HG03378 (cell line): ENCODE results near the gene PRODH2.

Source experiments
- ATAC-seq: cut with Tn5 transposase; IDR thresholded peaks from one replicate; pipeline ENCODE4 v1.9.1; 2021; ENCODE audit warnings: mild to moderate bottlenecking, moderate library complexity; ENCODE audit not compliant: unreplicated experiment

The PRODH2 gene, protein sequence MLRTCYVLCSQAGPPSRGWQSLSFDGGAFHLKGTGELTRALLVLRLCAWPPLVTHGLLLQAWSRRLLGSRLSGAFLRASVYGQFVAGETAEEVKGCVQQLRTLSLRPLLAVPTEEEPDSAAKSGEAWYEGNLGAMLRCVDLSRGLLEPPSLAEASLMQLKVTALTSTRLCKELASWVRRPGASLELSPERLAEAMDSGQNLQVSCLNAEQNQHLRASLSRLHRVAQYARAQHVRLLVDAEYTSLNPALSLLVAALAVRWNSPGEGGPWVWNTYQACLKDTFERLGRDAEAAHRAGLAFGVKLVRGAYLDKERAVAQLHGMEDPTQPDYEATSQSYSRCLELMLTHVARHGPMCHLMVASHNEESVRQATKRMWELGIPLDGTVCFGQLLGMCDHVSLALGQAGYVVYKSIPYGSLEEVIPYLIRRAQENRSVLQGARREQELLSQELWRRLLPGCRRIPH

DNA sequence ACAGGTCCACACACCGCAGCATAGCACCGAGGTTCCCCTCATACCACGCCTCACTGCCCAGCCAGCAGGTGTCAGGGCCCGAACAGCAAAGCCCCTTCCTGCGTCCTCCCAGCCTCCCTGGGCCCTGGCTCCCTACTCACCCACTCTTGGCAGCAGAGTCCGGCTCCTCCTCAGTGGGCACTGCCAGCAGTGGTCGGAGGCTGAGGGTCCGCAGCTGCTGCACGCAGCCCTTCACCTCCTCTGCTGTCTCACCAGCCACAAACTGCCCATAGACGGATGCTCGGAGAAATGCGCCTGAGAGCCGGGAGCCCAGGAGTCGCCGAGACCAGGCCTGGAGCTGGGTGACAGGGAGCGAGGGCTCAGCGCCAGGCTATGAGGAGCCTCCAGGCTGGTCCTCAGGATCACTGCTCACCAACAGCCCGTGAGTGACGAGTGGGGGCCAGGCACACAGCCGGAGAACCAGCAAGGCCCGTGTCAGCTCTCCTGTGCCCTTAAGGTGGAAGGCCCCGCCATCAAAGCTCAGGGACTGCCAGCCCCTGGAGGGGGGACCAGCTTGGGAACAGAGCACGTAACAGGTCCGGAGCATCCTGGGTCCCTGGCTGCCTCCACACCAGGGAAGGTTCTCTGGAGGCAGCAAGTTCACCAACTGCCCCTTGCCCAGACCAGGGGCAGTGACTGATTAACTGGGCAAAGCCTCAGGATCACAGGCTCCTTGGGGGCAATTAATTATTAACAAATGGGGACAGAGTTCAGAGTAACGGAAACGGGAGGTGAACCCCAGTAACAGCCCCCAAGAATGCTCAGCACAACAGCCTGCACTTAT is at the start of gene PRODH2:
Gene PRODH2, minus strand, starts transcription at position 626 of the 823 bp plus-strand sequence. Its CDS starts 40 bp downstream, at position 586.
- ATAC-seq: no peak

DNA sequence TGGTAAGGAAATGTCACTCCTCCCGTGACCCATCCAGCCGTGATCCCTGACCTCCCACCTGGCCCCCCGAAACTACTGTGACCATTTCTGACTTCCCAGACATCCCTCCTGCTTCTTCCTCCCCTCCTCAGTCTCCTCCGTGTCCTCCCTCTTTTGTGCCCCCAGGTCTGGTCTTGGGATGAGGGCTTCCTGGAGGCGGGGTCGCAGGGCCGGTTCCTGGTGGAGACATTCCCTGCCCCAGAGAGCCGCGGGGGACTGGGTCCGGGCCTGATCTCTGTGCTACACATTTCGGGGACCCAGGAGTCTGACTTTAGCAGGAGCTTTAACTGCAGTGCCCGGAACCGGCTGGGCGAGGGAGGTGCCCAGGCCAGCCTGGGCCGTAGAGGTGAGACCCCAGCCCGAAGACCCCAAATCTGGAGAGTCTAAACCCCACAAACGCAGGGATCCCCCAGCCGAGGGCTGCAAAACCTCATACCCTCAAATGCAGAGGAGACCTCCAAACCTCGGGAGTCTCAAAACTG is 49.1 kb upstream of the PRODH2 start:
- ATAC-seq: no peak

DNA sequence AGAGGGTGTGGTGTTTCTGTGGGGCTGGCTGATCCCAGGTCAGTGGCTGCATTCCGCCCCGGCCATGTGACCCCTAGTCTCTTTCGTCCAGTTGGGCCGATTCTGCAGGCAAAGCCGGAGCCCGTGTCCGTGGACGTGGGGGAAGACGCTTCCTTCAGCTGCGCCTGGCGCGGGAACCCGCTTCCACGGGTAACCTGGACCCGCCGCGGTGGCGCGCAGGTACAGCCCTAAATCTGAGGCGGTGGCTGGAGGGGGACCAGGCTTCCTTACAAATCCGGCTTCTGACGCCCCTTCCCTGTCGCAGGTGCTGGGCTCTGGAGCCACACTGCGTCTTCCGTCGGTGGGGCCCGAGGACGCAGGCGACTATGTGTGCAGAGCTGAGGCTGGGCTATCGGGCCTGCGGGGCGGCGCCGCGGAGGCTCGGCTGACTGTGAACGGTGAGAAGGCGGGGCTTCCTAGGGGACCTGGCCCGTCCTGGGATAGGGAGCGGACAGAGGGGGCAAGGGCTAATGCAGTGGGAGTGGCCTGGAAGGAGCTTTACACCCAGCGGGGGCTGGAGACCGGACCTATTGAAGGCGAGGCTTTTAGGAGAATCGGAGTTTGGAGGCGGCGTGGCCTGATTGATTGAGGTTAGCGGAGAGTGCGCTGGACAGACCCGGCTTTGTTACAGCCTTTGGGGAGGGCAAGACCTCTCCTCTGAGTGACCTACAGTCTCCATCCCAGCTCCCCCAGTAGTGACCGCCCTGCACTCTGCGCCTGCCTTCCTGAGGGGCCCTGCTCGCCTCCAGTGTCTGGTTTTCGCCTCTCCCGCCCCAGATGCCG is 48.4 kb upstream of the PRODH2 start:
- ATAC-seq: no peak

DNA sequence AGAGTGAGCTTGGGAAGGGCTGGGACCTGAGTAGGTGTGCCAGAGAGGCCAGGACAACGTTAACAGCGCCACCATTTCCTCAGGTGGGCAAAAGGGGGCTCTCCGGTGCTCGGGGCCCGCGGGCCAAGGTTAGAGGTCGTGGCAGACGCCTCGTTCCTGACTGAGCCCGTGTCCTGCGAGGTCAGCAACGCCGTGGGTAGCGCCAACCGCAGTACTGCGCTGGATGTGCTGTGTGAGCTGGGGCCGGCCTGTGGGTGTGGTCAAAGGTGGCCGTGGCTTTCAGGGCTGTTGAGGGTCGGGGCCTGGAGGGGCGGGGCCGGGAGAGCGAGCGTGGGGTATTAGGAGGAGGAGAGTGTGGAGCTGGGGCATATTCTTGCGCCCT is 47.8 kb upstream of the PRODH2 start:
- no peak for ATAC-seq

DNA sequence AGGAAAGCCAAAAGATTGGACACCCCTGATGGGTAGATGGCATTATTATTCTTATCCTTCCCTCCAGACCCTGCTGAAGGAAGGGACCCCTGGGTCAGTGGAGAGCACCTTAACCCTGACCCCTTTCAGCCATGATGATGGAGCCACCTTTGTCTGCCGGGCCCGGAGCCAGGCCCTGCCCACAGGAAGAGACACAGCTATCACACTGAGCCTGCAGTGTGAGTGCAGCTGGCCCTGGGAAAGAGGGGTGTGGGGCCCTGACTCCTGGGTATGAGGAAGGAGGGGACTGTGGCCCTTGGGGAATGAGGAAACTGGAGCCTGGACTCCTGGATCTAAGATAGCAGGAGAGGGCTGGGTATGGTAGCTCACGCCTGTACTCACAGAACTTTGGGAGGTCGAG is 46.8 kb upstream of the PRODH2 start:
- no peak for ATAC-seq

DNA sequence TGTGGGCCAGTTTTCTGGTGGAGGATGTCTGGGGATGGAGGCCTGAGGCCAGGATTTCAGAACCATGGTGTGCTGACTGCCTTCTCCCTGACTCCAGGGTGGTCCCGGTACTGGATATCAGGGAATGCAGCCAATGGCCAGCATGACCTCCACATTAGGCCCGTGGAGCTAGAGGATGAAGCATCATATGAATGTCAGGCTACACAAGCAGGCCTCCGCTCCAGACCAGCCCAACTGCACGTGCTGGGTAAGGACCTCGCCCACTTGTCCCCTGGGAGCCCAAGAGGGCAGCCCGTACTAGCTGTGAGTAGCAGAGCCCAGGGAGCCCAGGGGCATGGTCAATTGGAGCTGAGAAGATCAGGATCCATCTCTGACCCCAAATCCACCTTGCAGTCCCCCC is 45.7 kb upstream of the PRODH2 start:
- ATAC-seq: no peak

DNA sequence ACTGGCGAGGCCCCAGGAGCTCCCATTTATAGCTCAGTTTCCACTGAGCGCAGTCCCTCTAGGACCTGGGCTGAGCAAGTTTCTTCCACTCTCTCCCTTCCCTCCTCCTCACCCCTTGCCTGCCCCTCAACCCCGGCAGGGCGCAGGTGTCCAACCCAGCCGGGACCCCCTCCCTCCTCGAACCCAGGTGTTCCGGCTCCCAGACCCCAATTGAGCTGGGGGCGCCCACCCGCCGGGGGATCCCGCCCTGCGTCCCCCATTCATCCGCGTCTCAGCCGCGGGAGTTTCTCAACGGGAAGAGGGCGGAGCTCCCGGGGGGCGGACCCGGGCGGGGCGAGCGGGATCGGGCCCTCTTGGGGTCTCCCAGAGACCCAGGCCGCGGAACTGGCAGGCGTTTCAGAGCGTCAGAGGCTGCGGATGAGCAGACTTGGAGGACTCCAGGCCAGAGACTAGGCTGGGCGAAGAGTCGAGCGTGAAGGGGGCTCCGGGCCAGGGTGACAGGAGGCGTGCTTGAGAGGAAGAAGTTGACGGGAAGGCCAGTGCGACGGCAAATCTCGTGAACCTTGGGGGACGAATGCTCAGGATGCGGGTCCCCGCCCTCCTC is 44.0 kb upstream of the PRODH2 start, which contains the start of gene KIRREL2:
Gene KIRREL2, plus strand, starts transcription at position 366 of the 604 bp plus-strand sequence. Its CDS starts 209 bp downstream, at position 575.
- ATAC-seq: no peak

DNA sequence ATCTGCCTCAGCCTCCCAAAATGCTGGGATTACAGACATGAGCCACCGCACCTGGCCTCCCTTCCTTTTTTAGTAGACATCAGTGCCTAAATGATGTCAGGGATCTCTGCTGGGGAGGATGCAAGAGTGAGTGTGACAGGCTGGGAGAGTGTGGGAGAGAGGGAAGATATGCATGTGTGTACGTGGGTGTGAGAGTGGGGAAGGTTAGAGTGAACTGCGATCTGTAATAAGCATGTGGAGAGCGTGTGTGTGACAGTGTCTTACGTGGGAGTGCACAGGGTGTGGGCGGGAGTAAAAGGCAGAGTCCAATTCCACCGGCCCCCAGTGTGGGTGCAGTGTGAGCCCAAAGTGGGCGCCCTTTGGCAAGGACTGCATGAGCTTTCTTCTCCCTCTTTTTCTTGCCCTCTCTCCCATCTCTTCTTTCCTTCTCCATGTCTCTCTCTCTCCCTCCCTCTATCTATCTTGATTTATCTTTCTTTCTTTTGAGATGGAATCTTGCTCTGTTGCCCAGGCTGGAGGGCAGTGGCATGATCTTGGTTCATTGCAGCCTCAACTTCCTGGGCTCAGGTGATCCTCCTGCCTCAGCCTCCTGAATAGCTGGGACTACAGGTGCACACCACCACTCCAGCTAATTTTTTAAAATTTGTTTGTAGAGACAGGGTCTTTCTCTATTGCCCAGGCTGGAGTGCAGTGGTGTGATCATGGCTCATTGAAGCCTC is 40.6 kb upstream of the PRODH2 start:
- no peak for ATAC-seq

DNA sequence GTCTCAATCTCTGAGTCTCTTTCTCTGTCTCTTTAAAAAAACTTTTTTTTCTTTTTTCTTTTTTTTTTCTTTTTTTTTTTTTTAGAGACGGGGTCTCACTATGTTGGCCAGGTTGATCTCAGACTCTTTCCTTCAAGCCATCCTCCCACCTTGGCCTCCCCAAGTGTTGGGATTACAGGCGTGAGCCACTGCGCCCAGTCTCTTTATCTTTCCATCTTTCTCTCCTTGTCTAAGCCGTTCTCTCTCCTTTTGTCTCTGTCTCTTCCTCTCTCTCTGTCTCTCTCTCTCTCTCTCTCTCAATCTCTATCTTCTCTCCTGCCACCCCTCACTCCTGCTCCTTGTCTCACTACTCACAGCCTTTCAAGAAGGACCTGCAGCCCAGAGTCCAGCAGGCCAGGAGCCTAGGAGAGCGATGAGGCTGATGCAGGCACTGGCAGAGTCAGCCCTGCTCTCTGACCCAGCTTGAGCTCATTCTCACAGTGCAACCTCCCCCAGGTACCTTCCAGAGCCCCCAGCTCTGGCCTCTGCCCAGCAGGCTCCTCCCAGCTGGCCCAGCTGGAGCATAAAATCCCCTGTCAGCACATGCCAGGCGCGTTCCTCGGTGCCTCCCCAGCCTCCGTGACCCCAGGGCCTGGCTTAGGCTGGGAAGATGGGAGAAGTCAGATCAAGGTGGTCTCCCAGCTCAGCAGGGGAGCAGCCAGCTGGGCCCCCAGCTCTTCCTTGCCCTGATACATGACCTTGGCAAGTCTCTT is 39.6 kb upstream of the PRODH2 start, which contains the start of gene NPHS1:
Gene NPHS1, minus strand, starts transcription at position 476 of the 752 bp plus-strand sequence. CDS start 667 bp downstream, outside the sequence.
- no peak for ATAC-seq

DNA sequence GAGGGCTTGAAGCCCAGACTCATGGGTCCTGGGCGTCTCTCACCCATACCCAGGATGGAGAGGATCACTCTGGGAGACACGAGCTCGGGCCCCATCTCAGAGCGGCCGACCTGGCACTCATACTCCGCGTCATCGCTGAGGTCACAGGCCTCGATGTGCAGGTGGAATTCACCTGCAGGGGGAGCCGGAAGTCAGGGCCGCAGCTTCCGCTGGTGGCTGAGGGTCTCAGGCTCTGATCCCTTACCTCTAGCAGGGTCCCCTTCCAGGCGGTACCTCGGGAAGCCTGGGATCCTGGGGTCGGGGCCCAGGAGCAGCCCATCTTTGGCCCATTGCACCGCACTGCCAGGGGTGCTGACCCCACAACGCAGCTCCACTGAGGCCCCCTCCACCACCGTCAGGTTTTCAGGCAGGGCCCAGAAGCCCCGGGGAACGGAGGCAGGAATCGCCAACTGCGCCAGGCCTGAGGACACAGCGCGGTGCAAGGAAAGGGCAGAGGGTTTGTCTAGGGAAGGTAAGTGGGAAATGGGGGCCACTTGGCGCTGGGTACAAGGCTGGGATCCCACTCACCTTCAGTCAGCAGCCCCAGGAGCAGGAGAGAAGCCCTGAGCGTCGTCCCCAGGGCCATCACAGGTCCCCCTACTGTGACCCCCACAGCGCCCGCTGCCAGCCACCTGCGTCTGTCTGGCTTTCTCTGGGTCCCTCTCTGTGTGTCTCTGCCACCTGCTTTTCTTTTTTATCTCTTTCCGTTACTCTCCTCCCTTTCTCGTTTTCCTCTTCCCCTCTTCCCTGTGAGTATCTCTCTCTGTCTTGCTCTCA is 38.8 kb upstream of the PRODH2 start:
- no peak for ATAC-seq

DNA sequence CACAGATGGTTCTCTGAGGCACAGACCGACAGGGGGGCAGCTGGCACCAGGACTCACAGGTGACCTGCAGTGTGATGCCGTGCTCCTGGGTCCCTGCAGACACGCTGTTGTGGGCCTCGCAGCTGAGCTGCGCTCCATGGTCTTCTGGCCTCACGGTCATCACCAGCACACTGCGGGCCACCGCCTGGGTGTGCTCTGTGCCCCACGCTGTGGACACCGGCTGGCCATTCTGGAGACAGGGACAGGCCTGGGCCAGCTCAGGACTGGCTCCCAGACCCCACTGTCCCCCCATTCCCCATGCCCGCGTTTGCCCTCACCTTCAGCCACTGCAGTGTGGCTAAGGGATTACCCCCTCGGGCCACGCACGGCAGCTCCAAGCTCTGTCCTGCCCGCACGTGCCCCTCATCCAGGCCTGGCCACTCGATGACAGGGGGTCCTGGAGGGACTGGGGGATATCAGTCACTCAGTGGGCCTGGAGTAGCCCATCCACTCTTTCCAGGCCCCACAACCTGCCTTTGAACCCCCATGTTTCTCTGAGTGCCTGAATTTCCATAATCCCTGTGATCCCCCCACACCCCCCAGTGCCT is 36.4 kb upstream of the PRODH2 start:
- no peak for ATAC-seq

DNA sequence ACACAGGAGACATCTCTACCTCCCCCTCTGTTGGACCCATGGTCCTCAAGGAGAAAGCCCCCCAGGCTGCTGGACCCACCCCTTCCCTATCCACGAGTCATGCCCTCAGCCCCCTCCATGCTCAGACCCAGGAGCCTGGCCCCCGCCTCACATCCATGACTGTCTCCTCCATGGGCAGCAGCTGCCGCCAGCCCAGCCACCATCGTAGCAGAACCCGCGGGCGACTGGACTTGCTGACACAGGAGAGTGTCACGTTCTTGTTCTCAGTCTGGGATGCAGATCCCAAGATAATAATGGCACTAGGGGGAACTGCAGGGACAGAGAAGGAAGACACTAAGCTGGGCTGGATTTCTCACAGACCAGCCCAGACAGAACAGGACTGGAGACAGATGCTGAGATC is 35.8 kb upstream of the PRODH2 start:
- ATAC-seq: no peak

DNA sequence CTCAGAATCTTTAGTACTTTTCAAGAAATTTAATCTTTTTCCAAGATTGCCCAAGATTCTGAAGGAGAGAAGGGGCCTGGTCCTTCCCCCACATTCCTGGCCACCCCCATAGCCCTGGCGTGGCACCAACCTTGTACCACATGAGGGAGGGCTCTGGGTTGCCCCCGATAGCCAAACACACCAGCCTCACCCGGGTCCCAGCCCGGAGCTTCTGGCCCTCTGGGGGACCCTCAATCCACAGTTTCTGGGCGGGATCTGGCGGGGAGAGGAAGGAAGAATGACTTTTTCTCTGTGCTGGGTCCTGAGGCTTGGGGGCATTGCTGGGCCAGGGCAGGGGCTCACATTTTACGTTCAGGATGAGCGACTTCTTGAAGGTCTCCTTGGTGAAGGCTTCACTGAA is 35.3 kb upstream of the PRODH2 start:
- no peak for ATAC-seq

DNA sequence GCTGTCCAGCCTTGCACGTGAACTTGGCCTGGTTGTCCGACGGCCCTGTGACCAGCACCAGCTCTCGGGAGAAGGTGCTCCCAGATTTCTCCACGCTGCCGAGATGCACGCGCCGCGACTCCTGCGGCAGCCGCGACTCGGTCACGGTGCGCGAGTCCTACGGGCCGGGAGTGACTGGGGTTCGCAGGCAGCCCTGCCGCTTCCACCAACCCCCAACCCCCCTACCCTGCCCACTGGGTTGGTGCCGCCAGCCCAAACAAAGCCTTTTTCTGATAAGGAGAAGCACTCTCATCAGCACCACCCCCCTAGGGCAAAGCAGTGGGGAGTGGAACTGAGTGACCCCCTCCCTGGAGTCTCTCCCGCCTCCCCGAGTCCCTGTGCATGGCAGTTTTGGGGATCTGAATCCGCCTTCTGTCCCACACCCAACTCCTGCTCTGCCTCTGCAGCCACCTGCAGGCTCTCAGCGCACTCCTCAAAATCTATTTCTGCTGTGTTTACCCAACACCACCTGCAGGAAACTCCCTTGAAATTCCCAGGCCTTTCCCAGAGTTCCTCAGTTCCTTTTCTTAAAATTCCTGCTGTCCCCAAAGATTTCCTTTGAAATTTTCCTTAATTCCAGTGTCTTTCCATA is 33.5 kb upstream of the PRODH2 start:
- ATAC-seq: no peak

DNA sequence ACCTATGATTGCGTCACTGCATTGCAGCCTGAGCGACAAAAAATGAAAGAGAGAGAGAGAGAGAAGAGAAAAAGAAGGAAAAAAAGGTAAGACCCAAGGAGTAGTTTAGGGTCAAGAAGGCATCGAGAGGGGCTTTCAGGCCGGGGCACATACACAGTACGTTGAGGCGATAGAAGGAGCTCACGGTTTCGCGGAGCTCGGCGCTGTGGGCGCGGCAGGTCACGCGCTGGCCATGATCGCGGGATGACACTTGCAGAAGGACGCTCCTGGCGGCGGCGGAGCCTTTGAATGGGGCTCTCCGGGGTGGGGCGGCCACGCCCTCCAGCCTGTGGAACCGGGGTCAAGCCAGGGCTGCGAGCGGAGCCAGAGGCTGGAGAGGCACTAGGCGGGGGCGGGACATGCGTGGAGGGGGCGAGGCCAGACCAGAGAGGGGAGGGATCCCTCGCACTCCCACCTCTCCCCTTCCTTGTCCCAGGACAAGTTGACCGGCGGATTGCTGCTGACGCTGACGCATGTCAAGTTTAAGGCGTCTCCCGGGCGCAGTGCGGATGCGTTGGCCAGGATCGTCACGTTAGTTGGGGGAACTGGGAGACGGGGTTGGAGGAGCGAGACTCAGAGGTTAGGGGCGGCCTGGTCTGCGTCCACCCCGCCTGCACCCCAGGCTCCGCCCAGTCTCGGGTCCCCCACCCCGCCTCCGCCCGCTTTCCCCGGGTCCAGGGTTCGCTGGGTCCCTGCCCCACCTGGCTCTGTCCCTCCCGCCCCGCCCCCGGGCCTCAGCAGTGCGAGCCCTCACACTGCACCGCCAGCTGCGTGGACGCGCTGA is 32.8 kb upstream of the PRODH2 start:
- no peak for ATAC-seq

DNA sequence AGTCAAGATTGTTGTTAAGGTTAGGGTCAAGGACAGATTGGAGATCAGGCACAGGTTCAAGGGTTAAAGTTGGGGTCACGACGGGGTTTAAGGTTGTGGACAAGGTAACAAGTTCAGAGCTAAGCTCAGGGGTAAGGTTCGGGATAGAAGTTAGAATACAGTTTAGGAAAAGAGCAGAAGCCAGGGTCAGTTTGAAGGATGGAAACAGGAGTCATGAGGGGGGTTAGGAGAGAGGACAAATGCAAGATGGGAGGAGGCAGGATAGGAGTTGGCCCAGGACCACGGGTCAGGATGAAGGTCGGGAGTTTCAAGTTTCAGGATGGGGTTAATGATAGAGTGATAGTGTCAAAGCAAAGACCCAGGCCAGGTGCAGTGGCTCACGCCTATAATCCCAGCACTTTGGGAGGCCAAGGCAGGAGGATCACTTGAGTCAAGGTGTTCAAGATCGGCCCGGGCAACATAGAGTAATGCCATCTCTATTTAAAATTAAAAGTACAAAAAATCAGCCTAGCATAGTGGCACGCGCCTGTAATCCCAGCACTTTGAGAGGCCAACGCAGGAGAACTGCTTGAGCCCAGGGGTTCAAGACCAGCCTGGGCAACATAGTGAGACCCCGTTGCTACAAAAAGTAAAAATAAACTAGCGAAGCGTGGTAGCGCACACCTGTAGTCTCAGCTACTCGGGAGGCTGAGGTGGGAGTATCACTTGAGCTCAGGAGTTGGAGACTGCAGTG is 32.0 kb upstream of the PRODH2 start:
- ATAC-seq: no peak
